SK-N-SH treated with all-trans-retinoic acid at 6 μM for 48 hours (cell line): ENCODE measurements around the gene DNAJC3.

Experiments
- CREB5 ChIP-seq: fragments of 250-450 bp; sonication (Bioruptor Pico); IDR thresholded peaks from 2 replicates; pipeline ENCODE4 v1.5.1; 2020; ENCODE audit warnings: low read depth, mild to moderate bottlenecking, moderate library complexity
- TSHZ2 ChIP-seq: fragments of 250-450 bp; sonication (Bioruptor Pico); IDR thresholded peaks from 2 replicates; pipeline ENCODE4 v1.5.0; 2020; ENCODE audit warnings: mild to moderate bottlenecking, moderate library complexity

- TF ChIP-seq CREB5 (CRISPR knock-in tag) (no peak), TSHZ2 (CRISPR knock-in tag) (no peak)
Observed at GRCh38 chr13:95703576-95703975, 26.6 kb downstream of the DNAJC3 start.
